ENCODE measurements around the gene TRAK1. TPM values are rescaled to one million over a fixed set of nuclear protein-coding genes. Genes with fewer than 3 reads are reported as not detected.

Gene TRAK1
- total RNA-seq, 1 donor from 2014 or later: 50.7 TPM

DNA sequence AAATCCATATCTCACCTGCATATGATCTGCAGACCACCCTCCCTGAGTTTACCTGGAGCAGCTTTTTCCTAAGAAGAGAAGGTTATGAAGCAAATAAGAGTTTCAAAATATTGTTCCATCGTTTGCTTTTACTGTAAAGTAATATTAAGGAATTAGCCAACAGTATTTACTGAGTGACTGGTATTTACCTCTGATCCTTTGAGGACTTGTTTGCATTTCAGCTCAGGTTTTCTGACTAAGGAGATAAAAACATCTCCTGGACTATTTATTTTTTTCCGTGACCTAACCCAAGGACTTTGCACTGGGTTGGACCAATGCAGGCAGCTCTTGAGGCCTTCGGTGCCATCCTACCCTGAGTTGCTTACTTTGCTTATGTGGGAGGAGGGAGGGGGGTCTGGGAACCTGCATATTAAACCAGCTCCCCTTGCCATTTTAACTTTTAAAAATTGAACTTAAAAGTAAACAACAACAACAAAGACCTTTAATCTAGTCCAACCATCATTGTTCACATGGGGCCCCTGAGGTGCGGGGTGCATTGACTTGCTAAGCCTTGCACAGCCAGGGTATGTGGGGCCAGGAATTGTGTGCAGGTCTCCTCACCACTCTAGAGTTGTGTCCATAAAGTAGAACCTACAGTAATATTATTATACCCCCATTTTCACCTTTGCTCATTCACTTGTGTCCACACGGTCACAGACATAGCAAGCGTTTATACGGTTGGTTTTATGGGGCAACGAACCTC lies 39.3 kb downstream of the TRAK1 start:
- no peak for DNase-seq (ENCODE audit: low spot score in 2 of 2, unreplicated experiment in 2 of 2)
- Mint-ChIP-seq H3K4me3 (no peak overlapping the region), H3K27me3 (ENCODE audit: low read depth) (no peaks in the 10 kb centered on the region), H3K4me1 (peaks cover 4% of the 10 kb centered on the region), H3K36me3 (peaks cover 18% of the 10 kb centered on the region), H3K9me3 (no peaks in the 10 kb centered on the region), H3K27ac (no peak overlapping the region)
- TF ChIP-seq, protein P1, sequence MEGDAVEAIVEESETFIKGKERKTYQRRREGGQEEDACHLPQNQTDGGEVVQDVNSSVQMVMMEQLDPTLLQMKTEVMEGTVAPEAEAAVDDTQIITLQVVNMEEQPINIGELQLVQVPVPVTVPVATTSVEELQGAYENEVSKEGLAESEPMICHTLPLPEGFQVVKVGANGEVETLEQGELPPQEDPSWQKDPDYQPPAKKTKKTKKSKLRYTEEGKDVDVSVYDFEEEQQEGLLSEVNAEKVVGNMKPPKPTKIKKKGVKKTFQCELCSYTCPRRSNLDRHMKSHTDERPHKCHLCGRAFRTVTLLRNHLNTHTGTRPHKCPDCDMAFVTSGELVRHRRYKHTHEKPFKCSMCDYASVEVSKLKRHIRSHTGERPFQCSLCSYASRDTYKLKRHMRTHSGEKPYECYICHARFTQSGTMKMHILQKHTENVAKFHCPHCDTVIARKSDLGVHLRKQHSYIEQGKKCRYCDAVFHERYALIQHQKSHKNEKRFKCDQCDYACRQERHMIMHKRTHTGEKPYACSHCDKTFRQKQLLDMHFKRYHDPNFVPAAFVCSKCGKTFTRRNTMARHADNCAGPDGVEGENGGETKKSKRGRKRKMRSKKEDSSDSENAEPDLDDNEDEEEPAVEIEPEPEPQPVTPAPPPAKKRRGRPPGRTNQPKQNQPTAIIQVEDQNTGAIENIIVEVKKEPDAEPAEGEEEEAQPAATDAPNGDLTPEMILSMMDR (IDR thresholded peaks at IDR 0.05; ENCODE audit: unreplicated experiment): no peak

DNA sequence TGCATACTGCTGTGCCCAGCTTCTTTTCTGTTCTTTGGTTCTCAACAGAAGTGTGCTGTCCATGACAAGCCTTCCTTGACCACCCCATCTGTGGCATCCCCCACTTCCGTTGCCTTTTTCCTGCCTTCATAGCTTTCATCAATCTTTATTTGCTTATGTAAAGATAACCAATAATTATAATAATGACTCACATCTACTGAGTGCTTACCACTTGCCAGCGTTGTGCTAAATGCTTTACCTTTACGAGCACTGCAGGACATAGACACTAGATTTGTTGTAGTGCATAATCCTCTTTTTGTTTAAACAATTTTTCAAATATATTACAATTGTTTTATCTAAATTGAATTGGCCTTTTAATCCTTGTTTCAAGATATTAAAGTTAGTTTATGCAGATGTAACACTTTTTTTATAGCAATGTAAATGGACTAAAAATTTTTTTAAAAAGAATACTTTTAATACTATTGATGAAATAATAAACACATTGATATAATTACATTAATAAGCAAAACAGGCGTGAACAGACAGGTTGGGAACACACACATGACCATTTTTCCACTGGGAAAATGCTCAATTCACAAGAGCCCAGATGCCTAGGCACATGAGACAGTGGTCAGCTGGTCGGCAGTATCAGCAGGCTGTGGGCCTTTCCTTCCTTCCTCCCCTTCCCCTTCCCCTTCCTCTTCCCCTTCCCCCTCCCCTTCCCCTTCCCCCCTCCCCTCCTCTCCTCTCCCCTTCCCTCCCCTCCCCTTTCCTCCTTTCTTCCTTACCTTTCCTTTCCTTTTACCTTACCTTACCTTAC lies 42.5 kb downstream of the TRAK1 start:
- Mint-ChIP-seq H3K36me3 (peaks cover 6% of the 10 kb centered on the region), H3K27ac (no peak overlapping the region), H3K4me1 (peaks cover 4% of the 10 kb centered on the region), H3K9me3 (no peaks in the 10 kb centered on the region), H3K27me3 (ENCODE audit: low read depth) (no peaks in the 10 kb centered on the region), H3K4me3 (no peak overlapping the region)
- TF ChIP-seq, protein P1 (IDR thresholded peaks at IDR 0.05; ENCODE audit: unreplicated experiment): no peak
- no peak for DNase-seq (ENCODE audit: low spot score in 2 of 2, unreplicated experiment in 2 of 2)

DNA sequence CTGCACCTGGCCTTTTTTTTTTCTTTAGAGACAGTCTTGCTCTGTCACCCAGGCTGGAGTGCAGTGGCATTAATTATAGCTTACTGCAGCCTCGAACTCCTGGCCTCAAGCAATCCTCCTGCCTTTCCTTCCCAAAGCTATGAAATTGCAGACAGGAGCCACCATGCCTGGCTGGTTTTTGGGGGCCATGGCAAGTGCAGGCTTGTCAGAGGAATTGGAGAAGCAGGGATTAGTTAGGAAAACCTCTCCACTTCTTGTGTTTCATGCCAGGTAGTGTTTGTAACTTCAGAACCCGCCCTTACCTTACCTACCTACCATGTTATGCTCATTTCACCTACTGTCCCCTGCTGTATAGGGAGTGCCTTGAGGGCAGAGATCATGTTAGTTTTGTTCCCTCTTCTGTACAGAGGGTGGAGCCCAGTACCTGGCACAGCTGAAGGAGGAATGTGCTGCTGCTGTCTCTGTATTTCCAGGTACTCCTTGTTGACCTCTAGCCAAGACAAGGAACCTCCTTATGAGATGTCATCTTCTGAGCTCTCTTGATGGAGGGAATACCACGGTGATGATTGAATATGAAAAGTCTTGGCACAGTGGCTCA lies 43.8 kb downstream of the TRAK1 start:
- TF ChIP-seq, protein P1 (IDR thresholded peaks at IDR 0.05; ENCODE audit: unreplicated experiment): no peak
- peaks cover 6% of the 10 kb centered on the region for H3K36me3 Mint-ChIP-seq
- no peak overlapping the region for H3K4me3 Mint-ChIP-seq
- no peaks in the 10 kb centered on the region for H3K27me3 Mint-ChIP-seq (ENCODE audit: low read depth)
- no peak for DNase-seq (ENCODE audit: low spot score in 2 of 2, unreplicated experiment in 2 of 2)
- peaks cover 1% of the 10 kb centered on the region for H3K4me1 Mint-ChIP-seq
- H3K27ac Mint-ChIP-seq: no peak overlapping the region
- no peaks in the 10 kb centered on the region for H3K9me3 Mint-ChIP-seq

DNA sequence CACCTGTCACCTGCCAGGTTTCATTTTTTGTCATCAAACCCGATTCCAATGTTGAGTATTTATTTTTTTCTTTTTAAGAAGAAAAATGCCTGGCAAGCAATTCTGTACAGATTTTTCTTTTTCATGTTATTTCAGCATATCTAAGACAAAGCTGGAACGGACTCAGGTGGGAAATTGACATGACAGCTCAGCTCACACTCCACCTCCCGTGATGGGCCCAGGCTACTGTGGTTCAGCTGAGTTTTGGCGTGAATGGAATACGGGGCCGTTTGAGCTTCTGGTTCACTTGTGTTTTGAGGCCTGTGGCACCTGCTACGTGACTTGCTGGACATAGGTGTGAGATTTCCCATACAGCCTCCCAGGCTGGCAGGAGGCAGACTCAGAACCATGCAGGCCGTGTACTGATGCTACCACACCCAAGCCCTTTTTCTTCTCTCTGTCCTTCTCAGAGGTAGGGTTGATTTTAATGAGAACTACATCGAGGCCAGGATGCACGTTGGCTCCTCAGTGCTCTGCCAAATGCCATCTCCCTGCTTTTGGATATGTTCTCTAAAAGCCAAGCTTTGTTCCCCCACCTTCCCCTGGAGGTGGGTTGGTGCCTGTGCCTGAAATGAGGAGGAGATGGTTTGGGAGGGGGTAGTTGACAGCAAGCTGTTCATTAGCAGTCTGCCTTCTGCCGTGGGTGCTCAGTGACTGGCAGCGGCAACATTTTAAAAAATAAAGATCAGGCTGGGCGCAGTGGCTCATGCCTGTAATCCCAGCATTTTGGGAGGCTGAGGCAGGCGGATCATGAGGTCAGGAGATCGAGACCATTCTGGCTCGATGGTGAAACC lies 48.7 kb downstream of the TRAK1 start:
- H3K36me3 Mint-ChIP-seq: no peaks in the 10 kb centered on the region
- H3K27ac Mint-ChIP-seq: no peak overlapping the region
- TF ChIP-seq, protein P1 (IDR thresholded peaks at IDR 0.05; ENCODE audit: unreplicated experiment): no peak
- no peak for DNase-seq (ENCODE audit: low spot score in 2 of 2, unreplicated experiment in 2 of 2)
- H3K4me1 Mint-ChIP-seq: peaks cover 12% of the 10 kb centered on the region
- no peaks in the 10 kb centered on the region for H3K9me3 Mint-ChIP-seq
- H3K27me3 Mint-ChIP-seq (ENCODE audit: low read depth): no peaks in the 10 kb centered on the region
- H3K4me3 Mint-ChIP-seq: no peak overlapping the region

DNA sequence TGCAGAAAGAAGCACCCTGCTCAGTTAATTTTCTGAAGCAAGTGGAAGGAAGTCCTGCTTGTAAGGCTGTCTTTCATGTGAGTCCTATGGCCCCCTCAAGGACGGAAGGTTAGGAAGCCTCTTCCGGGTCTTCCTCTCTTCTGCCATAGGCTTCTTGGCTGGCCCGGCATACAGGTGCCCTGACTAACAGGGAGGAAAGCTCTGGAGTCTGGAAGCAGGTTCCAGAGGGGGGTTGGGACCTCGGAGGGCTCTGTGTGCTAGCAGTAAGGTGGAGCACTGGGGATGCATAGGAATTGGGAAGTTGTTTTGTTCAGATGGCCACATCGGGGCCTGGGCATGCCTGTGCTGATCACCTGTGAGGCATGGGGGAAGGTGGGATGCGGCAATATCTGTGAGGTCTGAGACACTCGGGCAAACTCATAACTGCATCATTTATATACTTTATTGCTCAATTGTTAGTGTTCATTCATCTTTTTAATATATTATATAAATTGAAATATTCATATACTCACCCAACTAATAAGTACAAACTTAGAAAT lies 49.6 kb downstream of the TRAK1 start:
- H3K27ac Mint-ChIP-seq: no peak overlapping the region
- DNase-seq (ENCODE audit: low spot score in 2 of 2, unreplicated experiment in 2 of 2): no peak
- H3K4me3 Mint-ChIP-seq: no peak overlapping the region
- peaks cover 1% of the 10 kb centered on the region for H3K36me3 Mint-ChIP-seq
- peaks cover 11% of the 10 kb centered on the region for H3K4me1 Mint-ChIP-seq
- no peaks in the 10 kb centered on the region for H3K9me3 Mint-ChIP-seq
- TF ChIP-seq, protein P1 (IDR thresholded peaks at IDR 0.05; ENCODE audit: unreplicated experiment): no peak
- H3K27me3 Mint-ChIP-seq (ENCODE audit: low read depth): no peaks in the 10 kb centered on the region

All from mesothelial cell of epicardium (in vitro differentiated cells).